ENCODE data around the gene ARFGEF3.

Gene ARFGEF3

GRCh38 chr6:138235205-138235604, 73.5 kb downstream of the ARFGEF3 start:
- in situ Hi-C loops (cut with HindIII; ENCODE audit: low pct_ligation_motif_present, low sequenced_read_pairs): no loop called here
- no peak overlapping the region for H3K27ac ChIP-seq
- no peak for DNase-seq
- TF ChIP-seq, protein P1, sequence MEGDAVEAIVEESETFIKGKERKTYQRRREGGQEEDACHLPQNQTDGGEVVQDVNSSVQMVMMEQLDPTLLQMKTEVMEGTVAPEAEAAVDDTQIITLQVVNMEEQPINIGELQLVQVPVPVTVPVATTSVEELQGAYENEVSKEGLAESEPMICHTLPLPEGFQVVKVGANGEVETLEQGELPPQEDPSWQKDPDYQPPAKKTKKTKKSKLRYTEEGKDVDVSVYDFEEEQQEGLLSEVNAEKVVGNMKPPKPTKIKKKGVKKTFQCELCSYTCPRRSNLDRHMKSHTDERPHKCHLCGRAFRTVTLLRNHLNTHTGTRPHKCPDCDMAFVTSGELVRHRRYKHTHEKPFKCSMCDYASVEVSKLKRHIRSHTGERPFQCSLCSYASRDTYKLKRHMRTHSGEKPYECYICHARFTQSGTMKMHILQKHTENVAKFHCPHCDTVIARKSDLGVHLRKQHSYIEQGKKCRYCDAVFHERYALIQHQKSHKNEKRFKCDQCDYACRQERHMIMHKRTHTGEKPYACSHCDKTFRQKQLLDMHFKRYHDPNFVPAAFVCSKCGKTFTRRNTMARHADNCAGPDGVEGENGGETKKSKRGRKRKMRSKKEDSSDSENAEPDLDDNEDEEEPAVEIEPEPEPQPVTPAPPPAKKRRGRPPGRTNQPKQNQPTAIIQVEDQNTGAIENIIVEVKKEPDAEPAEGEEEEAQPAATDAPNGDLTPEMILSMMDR (IDR thresholded peaks at IDR 0.05; ENCODE audit: low read depth, low read length, missing control alignments): no peak
- no peaks in the 10 kb centered on the region for H3K36me3 ChIP-seq (replicated peaks)
- H3K27me3 ChIP-seq (replicated peaks): no peaks in the 10 kb centered on the region
- no peak overlapping the region for H3K4me3 ChIP-seq (ENCODE audit: low read depth, low read length)

GRCh38 chr6:138235693-138236092, 74.0 kb downstream of the ARFGEF3 start:
- no peak overlapping the region for H3K27ac ChIP-seq
- H3K27me3 ChIP-seq (replicated peaks): no peaks in the 10 kb centered on the region
- H3K36me3 ChIP-seq (replicated peaks): no peaks in the 10 kb centered on the region
- TF ChIP-seq, protein P1 (IDR thresholded peaks at IDR 0.05; ENCODE audit: low read depth, low read length, missing control alignments): no peak
- DNase-seq: no peak
- no peak overlapping the region for H3K4me3 ChIP-seq (ENCODE audit: low read depth, low read length)
- in situ Hi-C loops (cut with HindIII; ENCODE audit: low pct_ligation_motif_present, low sequenced_read_pairs): no loop called here

- in situ Hi-C loops (cut with HindIII; ENCODE audit: low pct_ligation_motif_present, low sequenced_read_pairs): no loop called here
- Histone ChIP-seq H3K27ac (no peak overlapping the region), H3K27me3 (replicated peaks) (no peaks in the 10 kb centered on the region), H3K36me3 (replicated peaks) (no peaks in the 10 kb centered on the region), H3K4me3 (ENCODE audit: low read depth, low read length) (no peak overlapping the region)
- TF ChIP-seq, protein P1 (IDR thresholded peaks at IDR 0.05; ENCODE audit: low read depth, low read length, missing control alignments): no peak
- no peak for DNase-seq
Measured at GRCh38 chr6:138237463-138237862, 75.7 kb downstream of the ARFGEF3 start.

- Histone ChIP-seq H3K36me3 (replicated peaks) (no peaks in the 10 kb centered on the region), H3K4me3 (ENCODE audit: low read depth, low read length) (no peak overlapping the region), H3K27ac (no peak overlapping the region), H3K27me3 (replicated peaks) (no peaks in the 10 kb centered on the region)
- TF ChIP-seq, protein P1 (IDR thresholded peaks at IDR 0.05; ENCODE audit: low read depth, low read length, missing control alignments): no peak
- DNase-seq: no peak
- in situ Hi-C loops (cut with HindIII; ENCODE audit: low pct_ligation_motif_present, low sequenced_read_pairs): no loop called here
Measured at GRCh38 chr6:138238368-138238767, 76.6 kb downstream of the ARFGEF3 start.

- Histone ChIP-seq H3K36me3 (replicated peaks) (no peaks in the 10 kb centered on the region), H3K27ac (no peak overlapping the region), H3K4me3 (ENCODE audit: low read depth, low read length) (no peak overlapping the region), H3K27me3 (replicated peaks) (no peaks in the 10 kb centered on the region)
- DNase-seq: no peak
- TF ChIP-seq, protein P1 (IDR thresholded peaks at IDR 0.05; ENCODE audit: low read depth, low read length, missing control alignments): no peak
- in situ Hi-C loops (cut with HindIII; ENCODE audit: low pct_ligation_motif_present, low sequenced_read_pairs): no loop called here
Measured at GRCh38 chr6:138239774-138240173, 78.0 kb downstream of the ARFGEF3 start.

DNA sequence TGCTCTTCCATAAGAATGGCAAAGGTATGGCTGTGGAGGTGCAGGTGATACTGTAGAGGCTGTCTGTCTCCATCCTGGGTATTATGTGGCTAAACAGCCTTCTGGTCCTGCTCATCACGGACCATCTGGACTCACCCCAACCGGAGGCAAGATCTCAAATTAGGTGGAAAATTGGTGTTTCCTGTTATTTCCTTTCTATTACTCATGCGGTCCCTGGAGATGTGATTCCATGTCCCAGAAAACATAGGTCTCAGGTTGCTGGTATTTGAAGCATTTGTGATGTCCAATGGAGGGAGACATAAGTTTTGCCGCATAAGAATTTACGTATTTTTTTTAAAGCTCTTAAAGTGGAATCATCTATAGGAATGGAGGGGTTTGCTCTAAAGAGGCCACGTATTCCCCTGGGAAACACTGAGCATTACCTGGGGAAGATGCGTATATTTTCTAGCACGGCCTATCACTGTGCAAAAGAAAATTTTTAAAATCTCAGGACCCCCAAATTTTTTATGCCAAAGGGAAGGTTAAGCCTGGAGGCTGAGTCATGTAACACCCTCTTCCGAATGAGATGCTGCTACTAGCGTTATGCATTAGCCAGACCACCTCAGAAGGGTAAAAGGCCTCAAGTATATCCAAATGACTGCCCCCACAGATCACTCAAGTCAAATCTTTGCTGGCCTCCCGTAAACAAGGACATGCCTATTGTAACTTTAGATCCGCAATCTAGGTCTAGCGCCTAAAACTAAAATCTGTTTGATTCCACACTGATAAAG, 78.9 kb downstream of the ARFGEF3 start:
- Histone ChIP-seq H3K27ac (no peak overlapping the region), H3K36me3 (replicated peaks) (no peaks in the 10 kb centered on the region), H3K4me3 (ENCODE audit: low read depth, low read length) (no peak overlapping the region), H3K27me3 (replicated peaks) (no peaks in the 10 kb centered on the region)
- in situ Hi-C loops (cut with HindIII; ENCODE audit: low pct_ligation_motif_present, low sequenced_read_pairs): no loop called here
- DNase-seq: peak; percentile 43
- TF ChIP-seq, protein P1 (IDR thresholded peaks at IDR 0.05; ENCODE audit: low read depth, low read length, missing control alignments): no peak

Data from brain microvascular endothelial cell (primary cell).